Type B pancreatic cell (in vitro differentiated cells): ENCODE data around the gene CENPB. TPM values are rescaled to one million over a fixed set of nuclear protein-coding genes. Genes with fewer than 3 reads are reported as not detected.

Experiments
- DNase-seq: peaks from one replicate; pipeline ENCODE4 v3.0.0; 2021; ENCODE audit warnings: mixed read lengths; ENCODE audit not compliant: unreplicated experiment; ENCODE audit errors: extremely low spot score
- H3K27ac Mint-ChIP-seq: 2 replicates; pipeline ENCODE4 v1.8.0; 2021; ENCODE audit warnings: mild to moderate bottlenecking, mixed read lengths
- H3K27me3 Mint-ChIP-seq: 2 replicates; pipeline ENCODE4 v1.8.0; 2021; ENCODE audit warnings: mixed read lengths
- H3K36me3 Mint-ChIP-seq: 2 replicates; pipeline ENCODE4 v1.8.0; 2021; ENCODE audit warnings: mixed read lengths
- H3K4me1 Mint-ChIP-seq: one replicate; pipeline ENCODE4 v1.8.0; 2021; ENCODE audit warnings: mixed read lengths; ENCODE audit not compliant: unreplicated experiment
- H3K4me3 Mint-ChIP-seq: 2 replicates; pipeline ENCODE4 v1.8.0; 2021; ENCODE audit warnings: mild to moderate bottlenecking, mixed read lengths
- H3K9me3 Mint-ChIP-seq: 2 replicates; pipeline ENCODE4 v1.8.0; 2021; ENCODE audit warnings: mixed read lengths
- CTCF ChIP-seq: fragments of 200-600 bp; sonication (generic); conservative IDR thresholded peaks from 2 replicates; pipeline ENCODE4 v1.5.0; 2021; ENCODE audit warnings: antibody characterized with exemption, mild to moderate bottlenecking
- total RNA-seq: library from RNA; stranded (reverse); gene quantifications from 2 replicates; pipeline ENCODE4 v1.2.1, GENCODE V29; 2021; ENCODE audit warnings: low replicate concordance

The CENPB gene
- total RNA-seq, 1 donor from 2014 or later: 63.2 TPM

GRCh38 chr20:3818155-3819151, 31.9 kb upstream of the CENPB start:
- peaks cover 6% of the 10 kb centered on the region for H3K27me3 Mint-ChIP-seq
- TF ChIP-seq CTCF: peak; percentile 78
- H3K9me3 Mint-ChIP-seq: no peaks in the 10 kb centered on the region
- peak overlapping the region; percentile 47 for H3K4me3 Mint-ChIP-seq
- DNase-seq: no peak
- H3K4me1 Mint-ChIP-seq: peaks cover 9% of the 10 kb centered on the region
- peak overlapping the region; percentile 98 for H3K27ac Mint-ChIP-seq
- H3K36me3 Mint-ChIP-seq: no peaks in the 10 kb centered on the region

DNA sequence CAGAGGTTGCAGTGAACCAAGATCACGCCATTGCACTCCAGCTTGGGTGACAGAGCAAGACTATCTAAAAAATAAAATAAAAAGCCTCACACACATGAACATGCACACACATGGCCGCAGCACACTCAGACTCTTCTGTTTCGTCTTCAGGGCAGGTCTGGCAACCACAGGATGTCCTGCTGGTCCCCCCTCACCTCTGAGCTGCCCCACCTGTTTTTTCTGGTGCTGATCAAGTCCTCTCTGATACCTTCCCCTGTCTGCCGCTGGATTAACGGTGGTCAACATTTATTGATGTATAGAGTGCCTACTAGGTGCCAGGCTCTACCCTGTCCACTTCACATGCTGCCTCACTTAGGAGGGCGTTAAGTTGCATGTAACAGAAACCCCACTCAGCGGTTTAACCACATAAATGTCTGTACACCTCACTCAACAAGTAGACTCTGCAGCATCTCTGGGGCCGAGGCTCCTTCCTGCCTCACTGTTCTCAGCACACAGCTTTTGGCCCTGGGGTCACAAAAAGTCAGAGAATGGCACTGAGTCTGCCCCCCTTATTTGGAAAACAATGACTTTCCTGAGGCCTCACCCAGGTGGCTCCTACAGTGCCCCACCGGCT, 29.3 kb upstream of the CENPB start:
- no peaks in the 10 kb centered on the region for H3K9me3 Mint-ChIP-seq

DNA sequence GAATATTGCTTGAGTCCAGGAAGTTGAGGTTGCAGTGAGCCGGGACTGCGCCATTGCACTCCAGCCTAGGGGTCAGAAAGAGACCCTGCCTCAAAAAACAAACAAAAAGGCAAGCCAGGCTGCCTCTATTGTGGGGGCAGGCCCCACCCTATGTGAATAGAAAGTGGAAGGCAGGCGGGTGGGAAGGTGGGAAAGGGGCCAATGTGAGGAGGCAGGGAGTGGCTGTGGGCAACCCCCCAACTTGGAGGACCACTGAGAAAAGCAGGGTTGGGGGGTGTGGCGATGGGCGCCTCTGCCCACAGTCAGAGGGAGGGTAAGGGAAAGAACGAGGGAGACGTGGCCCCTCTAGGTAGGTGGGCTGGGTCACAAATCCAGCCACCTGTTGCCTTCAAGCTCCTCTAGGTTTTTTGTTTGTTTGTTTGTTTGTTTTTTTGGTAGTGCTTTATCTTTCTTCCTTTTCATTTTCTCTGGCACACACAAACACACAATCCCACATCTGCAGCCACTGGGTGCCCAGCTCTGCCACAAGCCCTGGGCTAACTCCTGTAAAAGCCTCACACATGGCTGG, 28.5 kb upstream of the CENPB start:
- peaks cover 25% of the 10 kb centered on the region for H3K4me1 Mint-ChIP-seq
- H3K36me3 Mint-ChIP-seq: no peaks in the 10 kb centered on the region
- H3K4me3 Mint-ChIP-seq: no peak overlapping the region
- DNase-seq: no peak
- peaks cover 6% of the 10 kb centered on the region for H3K27me3 Mint-ChIP-seq
- TF ChIP-seq CTCF: no peak
- no peak overlapping the region for H3K27ac Mint-ChIP-seq
- no peaks in the 10 kb centered on the region for H3K9me3 Mint-ChIP-seq

More for the DNA sequence above, 29.3 kb upstream of the CENPB start:
- DNase-seq: no peak
- Mint-ChIP-seq H3K4me1 (peaks cover 27% of the 10 kb centered on the region), H3K27me3 (peaks cover 6% of the 10 kb centered on the region), H3K4me3 (no peak overlapping the region), H3K27ac (no peak overlapping the region), H3K36me3 (no peaks in the 10 kb centered on the region)
- no peak for TF ChIP-seq CTCF

DNA sequence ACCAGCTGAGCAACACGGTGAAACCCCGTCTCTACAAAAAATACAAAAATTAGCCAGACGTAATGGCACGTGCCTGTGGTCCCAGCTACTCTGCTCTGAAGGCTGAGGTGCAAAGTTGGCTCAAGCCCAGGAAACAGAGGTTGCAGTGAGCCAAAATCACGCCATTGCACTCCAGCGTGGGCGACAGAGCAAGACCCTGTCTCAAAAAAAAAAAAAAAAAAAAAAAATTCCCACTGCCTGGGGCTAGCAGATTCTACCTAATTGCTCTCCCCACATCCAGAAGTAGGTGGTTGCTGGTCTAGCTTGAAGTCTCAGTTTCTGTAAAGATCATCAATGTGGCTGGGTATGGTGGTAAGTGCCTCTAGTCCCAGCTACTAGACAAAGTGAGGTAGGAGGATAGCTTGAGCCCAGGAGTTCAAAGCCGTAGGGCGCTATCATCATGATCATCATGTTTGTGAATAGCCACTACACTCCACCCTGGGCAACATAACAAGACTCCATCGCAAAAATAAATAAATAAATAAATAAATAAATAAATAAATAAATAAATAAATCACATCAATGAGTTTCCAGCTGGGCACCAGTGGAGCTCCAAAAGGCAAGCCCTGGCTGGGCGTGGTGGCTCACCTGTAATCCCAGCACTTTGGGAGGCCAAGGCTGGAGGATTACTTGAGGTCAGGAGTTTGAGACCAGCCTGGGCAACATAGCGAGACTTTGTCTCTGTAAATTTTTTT, 27.5 kb upstream of the CENPB start:
- no peak overlapping the region for H3K27ac Mint-ChIP-seq
- no peak for TF ChIP-seq CTCF
- no peak overlapping the region for H3K4me3 Mint-ChIP-seq
- no peaks in the 10 kb centered on the region for H3K9me3 Mint-ChIP-seq
- DNase-seq: no peak
- no peaks in the 10 kb centered on the region for H3K36me3 Mint-ChIP-seq
- peaks cover 21% of the 10 kb centered on the region for H3K4me1 Mint-ChIP-seq
- peaks cover 6% of the 10 kb centered on the region for H3K27me3 Mint-ChIP-seq
